HepG2 (cell line): ENCODE results near the gene NOP9. TPM values are rescaled to one million over a fixed set of nuclear protein-coding genes. Genes with fewer than 3 reads are reported as not detected.

Experiments used
- FLYWCH1 ChIP-seq: sonication (generic); formaldehyde crosslinking; IDR thresholded peaks from 2 replicates; pipeline ENCODE4 v1.8.1; 2023; ENCODE audit warnings: mild to moderate bottlenecking, missing genetic modification reagents
- HNRNPL ChIP-seq: fragments of 200-400 bp; formaldehyde crosslinking; IDR thresholded peaks from 2 replicates; pipeline ENCODE4 v1.6.1; 2017; ENCODE audit warnings: mild to moderate bottlenecking, low read depth, low read length
- JUN ChIP-seq: sonication (generic); formaldehyde crosslinking; IDR thresholded peaks from 2 replicates; pipeline ENCODE4 v1.4.0; 2020; ENCODE audit warnings: mild to moderate bottlenecking, missing genetic modification reagents
- MBNL3 ChIP-seq: fragments of 250-450 bp; sonication (Bioruptor Pico); conservative IDR thresholded peaks from 2 replicates; pipeline ENCODE4 v1.8.0; 2022; ENCODE audit warnings: mild to moderate bottlenecking, inconsistent platforms
- MED13 ChIP-seq: sonication (generic); formaldehyde crosslinking; IDR thresholded peaks from 2 replicates; pipeline ENCODE4 v1.5.0; 2020; ENCODE audit warnings: missing genetic modification reagents
- MTF1 ChIP-seq: sonication (generic); formaldehyde crosslinking; IDR thresholded peaks from 2 replicates; pipeline ENCODE4 v1.5.0; 2020; ENCODE audit warnings: missing genetic modification reagents
- NFKB2 ChIP-seq: sonication (generic); formaldehyde crosslinking; IDR thresholded peaks from 2 replicates; pipeline ENCODE4 v1.4.0; 2020; ENCODE audit warnings: missing genetic modification reagents, borderline replicate concordance
- RXRB ChIP-seq: IDR thresholded peaks from 2 replicates; pipeline ENCODE4 v1.6.1; 2016; ENCODE audit warnings: borderline replicate concordance, missing genetic modification reagents, missing compliant biosample characterization
- SIN3B ChIP-seq: fragments of 150-350 bp; IDR thresholded peaks from 2 replicates; pipeline ENCODE4 v1.6.1; 2014; ENCODE audit warnings: low read length
- SRSF9 ChIP-seq: fragments of 200-400 bp; formaldehyde crosslinking; IDR thresholded peaks from 2 replicates; pipeline ENCODE4 v1.6.1; 2018; ENCODE audit warnings: borderline replicate concordance, mild to moderate bottlenecking, low read depth, low read length; ENCODE audit not compliant: insufficient read depth, poor library complexity, severe bottlenecking
- SRY ChIP-seq: sonication (generic); formaldehyde crosslinking; IDR thresholded peaks from 2 replicates; pipeline ENCODE4 v1.8.0; 2022; ENCODE audit warnings: mild to moderate bottlenecking, missing genetic modification reagents
- TOPORS ChIP-seq: sonication (generic); formaldehyde crosslinking; IDR thresholded peaks from 2 replicates; pipeline ENCODE4 v1.8.0; 2023; ENCODE audit warnings: mild to moderate bottlenecking, missing genetic modification reagents
- ZMYM4 ChIP-seq: sonication (generic); formaldehyde crosslinking; IDR thresholded peaks from 2 replicates; pipeline ENCODE4 v1.8.1; 2023; ENCODE audit warnings: mild to moderate bottlenecking, missing genetic modification reagents
- ZNF367 ChIP-seq: sonication (generic); formaldehyde crosslinking; IDR thresholded peaks from 2 replicates; pipeline ENCODE4 v1.4.0; 2020; ENCODE audit warnings: missing genetic modification reagents, borderline replicate concordance
- ZNF460 ChIP-seq: sonication (generic); formaldehyde crosslinking; IDR thresholded peaks from 2 replicates; pipeline ENCODE4 v1.5.1; 2020; ENCODE audit warnings: missing genetic modification reagents, mild to moderate bottlenecking, borderline replicate concordance
- ZNF670 ChIP-seq: sonication (generic); formaldehyde crosslinking; IDR thresholded peaks from 2 replicates; pipeline ENCODE4 v1.8.0; 2022; ENCODE audit warnings: mild to moderate bottlenecking, missing genetic modification reagents, borderline replicate concordance
- ZNF724P ChIP-seq: sonication (generic); formaldehyde crosslinking; IDR thresholded peaks from 2 replicates; pipeline ENCODE4 v1.8.0; 2022; ENCODE audit warnings: missing genetic modification reagents, borderline replicate concordance
- polyA plus RNA-seq, 8 experiments: library from polyadenylated mRNA; depleted of rRNA in 3 of 8; stranded (reverse) in 7 of 8; unstranded in 1 of 8; fragments of >200 nt; fragmentation: Illumina TruSeq in 4 of 8; extraction: Trizol in 4 of 8; gene quantifications; 2 replicates each; pipeline versions ENCODE4 v1.2.1 to v1.2.3, GENCODE V29; 2011 to 2016; ENCODE audit warnings: low read depth in 4 of 8, missing spikeins in 1 of 8, mixed read lengths in 1 of 8; ENCODE audit not compliant: insufficient read depth in 1 of 8
- total RNA-seq, 5 experiments: library from RNA; depleted of rRNA; stranded (reverse); fragments of >200 nt; fragmentation: Illumina TruSeq; extraction: Trizol; gene quantifications; 2 replicates each; pipeline ENCODE4 v1.2.3, GENCODE V29; 2016; ENCODE audit warnings: low read depth in 1 of 5
- TF ChIP-seq, protein P1 (sequence below): sonication (generic); formaldehyde crosslinking; conservative IDR thresholded peaks from 2 replicates; pipeline ENCODE4 v1.8.0; 2022; ENCODE audit warnings: low read depth, missing genetic modification reagents
- TF ChIP-seq, protein P2 (sequence below): sonication (generic); formaldehyde crosslinking; IDR thresholded peaks from 2 replicates; pipeline ENCODE4 v1.4.0; 2020; ENCODE audit warnings: mild to moderate bottlenecking, low read depth, missing genetic modification reagents
- TF ChIP-seq, protein P3 (sequence below): sonication (generic); formaldehyde crosslinking; conservative IDR thresholded peaks from 2 replicates; pipeline ENCODE4 v1.8.0; 2022; ENCODE audit warnings: missing genetic modification reagents
- TF ChIP-seq, protein P4 (sequence below): IDR thresholded peaks from 2 replicates; pipeline ENCODE4 v1.4.0; 2020; ENCODE audit warnings: mild to moderate bottlenecking, missing genetic modification reagents

NOP9 gene
- total and polyA plus RNA-seq, 2 of the 13 experiments (the other 11 are each of a cell fraction or from before 2014, with no cell fraction given) = 24.5 to 61.6 TPM

DNA sequence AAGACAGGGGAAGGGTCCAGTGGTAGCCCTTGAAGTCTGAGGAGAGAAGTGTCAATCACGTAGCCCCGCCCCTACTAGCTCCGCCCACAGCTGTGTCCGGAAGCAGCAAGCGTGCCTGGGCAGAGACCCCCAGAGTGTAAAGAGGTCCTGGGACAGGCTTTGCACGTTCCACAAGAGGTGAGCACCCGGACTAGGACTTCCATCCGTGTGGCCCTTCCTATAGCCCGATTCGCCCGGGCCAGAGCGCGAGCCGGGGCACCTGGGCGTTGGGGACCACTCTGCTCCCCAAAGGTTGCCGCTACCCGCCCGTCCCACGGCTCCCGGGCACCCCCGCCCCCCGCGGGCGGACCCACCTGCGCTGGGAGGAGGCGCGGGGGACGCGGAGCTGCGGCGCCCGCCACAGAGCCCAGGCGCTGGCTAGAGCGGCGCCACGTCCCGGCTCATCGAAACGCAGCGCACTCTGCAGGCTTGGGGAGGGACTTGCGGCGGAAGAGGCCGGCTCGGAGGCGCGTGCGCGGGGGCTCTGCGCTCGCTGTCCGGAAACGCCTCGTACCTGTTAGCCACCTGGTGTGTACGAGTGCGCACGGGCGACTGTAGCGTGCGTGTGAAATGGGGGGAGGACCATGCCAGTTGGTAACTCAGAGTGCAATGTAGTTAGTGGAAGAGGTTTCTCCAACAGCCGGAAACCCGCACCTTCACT, 28.4 kb upstream of the NOP9 start, which contains the start of gene RABGGTA (continued):
- no peak for TF ChIP-seq MBNL3
- TF ChIP-seq RXRB (CRISPR knock-in tag) = peak; percentile 93
- TF ChIP-seq, protein P1, sequence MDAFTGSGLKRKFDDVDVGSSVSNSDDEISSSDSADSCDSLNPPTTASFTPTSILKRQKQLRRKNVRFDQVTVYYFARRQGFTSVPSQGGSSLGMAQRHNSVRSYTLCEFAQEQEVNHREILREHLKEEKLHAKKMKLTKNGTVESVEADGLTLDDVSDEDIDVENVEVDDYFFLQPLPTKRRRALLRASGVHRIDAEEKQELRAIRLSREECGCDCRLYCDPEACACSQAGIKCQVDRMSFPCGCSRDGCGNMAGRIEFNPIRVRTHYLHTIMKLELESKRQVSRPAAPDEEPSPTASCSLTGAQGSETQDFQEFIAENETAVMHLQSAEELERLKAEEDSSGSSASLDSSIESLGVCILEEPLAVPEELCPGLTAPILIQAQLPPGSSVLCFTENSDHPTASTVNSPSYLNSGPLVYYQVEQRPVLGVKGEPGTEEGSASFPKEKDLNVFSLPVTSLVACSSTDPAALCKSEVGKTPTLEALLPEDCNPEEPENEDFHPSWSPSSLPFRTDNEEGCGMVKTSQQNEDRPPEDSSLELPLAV (CRISPR knock-in tag) = peak; percentile 94; the same call in 1 of the 2 replicates
- TF ChIP-seq, protein P2, sequence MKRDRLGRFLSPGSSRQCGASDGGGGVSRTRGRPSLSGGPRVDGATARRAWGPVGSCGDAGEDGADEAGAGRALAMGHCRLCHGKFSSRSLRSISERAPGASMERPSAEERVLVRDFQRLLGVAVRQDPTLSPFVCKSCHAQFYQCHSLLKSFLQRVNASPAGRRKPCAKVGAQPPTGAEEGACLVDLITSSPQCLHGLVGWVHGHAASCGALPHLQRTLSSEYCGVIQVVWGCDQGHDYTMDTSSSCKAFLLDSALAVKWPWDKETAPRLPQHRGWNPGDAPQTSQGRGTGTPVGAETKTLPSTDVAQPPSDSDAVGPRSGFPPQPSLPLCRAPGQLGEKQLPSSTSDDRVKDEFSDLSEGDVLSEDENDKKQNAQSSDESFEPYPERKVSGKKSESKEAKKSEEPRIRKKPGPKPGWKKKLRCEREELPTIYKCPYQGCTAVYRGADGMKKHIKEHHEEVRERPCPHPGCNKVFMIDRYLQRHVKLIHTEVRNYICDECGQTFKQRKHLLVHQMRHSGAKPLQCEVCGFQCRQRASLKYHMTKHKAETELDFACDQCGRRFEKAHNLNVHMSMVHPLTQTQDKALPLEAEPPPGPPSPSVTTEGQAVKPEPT (CRISPR knock-in tag) = peak; percentile 98
- no peak for TF ChIP-seq SRSF9
- peak; percentile 97 for TF ChIP-seq FLYWCH1 (CRISPR knock-in tag)
- TF ChIP-seq JUN (CRISPR knock-in tag) = peak; percentile 87
- peak; percentile 98 for TF ChIP-seq MED13
- no peak for TF ChIP-seq ZNF460 (CRISPR knock-in tag)
- peak; percentile 99 for TF ChIP-seq TOPORS
- TF ChIP-seq, protein P3, sequence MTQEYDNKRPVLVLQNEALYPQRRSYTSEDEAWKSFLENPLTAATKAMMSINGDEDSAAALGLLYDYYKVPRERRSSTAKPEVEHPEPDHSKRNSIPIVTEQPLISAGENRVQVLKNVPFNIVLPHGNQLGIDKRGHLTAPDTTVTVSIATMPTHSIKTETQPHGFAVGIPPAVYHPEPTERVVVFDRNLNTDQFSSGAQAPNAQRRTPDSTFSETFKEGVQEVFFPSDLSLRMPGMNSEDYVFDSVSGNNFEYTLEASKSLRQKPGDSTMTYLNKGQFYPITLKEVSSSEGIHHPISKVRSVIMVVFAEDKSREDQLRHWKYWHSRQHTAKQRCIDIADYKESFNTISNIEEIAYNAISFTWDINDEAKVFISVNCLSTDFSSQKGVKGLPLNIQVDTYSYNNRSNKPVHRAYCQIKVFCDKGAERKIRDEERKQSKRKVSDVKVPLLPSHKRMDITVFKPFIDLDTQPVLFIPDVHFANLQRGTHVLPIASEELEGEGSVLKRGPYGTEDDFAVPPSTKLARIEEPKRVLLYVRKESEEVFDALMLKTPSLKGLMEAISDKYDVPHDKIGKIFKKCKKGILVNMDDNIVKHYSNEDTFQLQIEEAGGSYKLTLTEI = no peak
- TF ChIP-seq ZNF724P (CRISPR knock-in tag) = peak; percentile 96
- peak; percentile 96 for TF ChIP-seq MTF1
- peak; percentile 100 for TF ChIP-seq SRY
- TF ChIP-seq ZNF367 (CRISPR knock-in tag) = peak; percentile 63
- peak; percentile 71 for TF ChIP-seq SIN3B
- 0 out of 2 replicates have a peak, but pooled peaks have one; percentile 73 for TF ChIP-seq HNRNPL
- TF ChIP-seq ZNF670 (CRISPR knock-in tag) = no peak; the same call in 1 of the 2 replicates
- TF ChIP-seq ZMYM4 (CRISPR knock-in tag) = peak; percentile 100
- TF ChIP-seq, protein P4, sequence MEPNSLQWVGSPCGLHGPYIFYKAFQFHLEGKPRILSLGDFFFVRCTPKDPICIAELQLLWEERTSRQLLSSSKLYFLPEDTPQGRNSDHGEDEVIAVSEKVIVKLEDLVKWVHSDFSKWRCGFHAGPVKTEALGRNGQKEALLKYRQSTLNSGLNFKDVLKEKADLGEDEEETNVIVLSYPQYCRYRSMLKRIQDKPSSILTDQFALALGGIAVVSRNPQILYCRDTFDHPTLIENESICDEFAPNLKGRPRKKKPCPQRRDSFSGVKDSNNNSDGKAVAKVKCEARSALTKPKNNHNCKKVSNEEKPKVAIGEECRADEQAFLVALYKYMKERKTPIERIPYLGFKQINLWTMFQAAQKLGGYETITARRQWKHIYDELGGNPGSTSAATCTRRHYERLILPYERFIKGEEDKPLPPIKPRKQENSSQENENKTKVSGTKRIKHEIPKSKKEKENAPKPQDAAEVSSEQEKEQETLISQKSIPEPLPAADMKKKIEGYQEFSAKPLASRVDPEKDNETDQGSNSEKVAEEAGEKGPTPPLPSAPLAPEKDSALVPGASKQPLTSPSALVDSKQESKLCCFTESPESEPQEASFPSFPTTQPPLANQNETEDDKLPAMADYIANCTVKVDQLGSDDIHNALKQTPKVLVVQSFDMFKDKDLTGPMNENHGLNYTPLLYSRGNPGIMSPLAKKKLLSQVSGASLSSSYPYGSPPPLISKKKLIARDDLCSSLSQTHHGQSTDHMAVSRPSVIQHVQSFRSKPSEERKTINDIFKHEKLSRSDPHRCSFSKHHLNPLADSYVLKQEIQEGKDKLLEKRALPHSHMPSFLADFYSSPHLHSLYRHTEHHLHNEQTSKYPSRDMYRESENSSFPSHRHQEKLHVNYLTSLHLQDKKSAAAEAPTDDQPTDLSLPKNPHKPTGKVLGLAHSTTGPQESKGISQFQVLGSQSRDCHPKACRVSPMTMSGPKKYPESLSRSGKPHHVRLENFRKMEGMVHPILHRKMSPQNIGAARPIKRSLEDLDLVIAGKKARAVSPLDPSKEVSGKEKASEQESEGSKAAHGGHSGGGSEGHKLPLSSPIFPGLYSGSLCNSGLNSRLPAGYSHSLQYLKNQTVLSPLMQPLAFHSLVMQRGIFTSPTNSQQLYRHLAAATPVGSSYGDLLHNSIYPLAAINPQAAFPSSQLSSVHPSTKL (CRISPR knock-in tag) = peak; percentile 86
- peak; percentile 100 for TF ChIP-seq NFKB2 (CRISPR knock-in tag)
